Smooth muscle cell (in vitro differentiated cells): ENCODE results near the gene TMTC2. TPM values are rescaled to one million over a fixed set of nuclear protein-coding genes. Genes with fewer than 3 reads are reported as not detected.

Experiments
- DNase-seq: peaks from one replicate; lab custom pipeline; 2025; ENCODE audit not compliant: unreplicated experiment; lab: John Stamatoyannopoulos, UW
- H2AFZ ChIP-seq: fragments of 200-600 bp; sonication (generic); 2 replicates; pipeline ENCODE4 v1.6.0; 2016; ENCODE audit warnings: antibody characterized with exemption, low read depth, mild to moderate bottlenecking
- H3F3A ChIP-seq: fragments of 200-600 bp; sonication (generic); 2 replicates; pipeline ENCODE4 v1.6.0; 2017; ENCODE audit warnings: antibody characterized with exemption, low read depth
- H3K27ac ChIP-seq: fragments of 200-600 bp; sonication (generic); 2 replicates; pipeline ENCODE4 v1.5.1; 2016; ENCODE audit warnings: low read depth, mild to moderate bottlenecking
- H3K27me3 ChIP-seq: fragments of 200-600 bp; sonication (generic); 2 replicates; pipeline ENCODE4 v1.6.1; 2016; ENCODE audit warnings: low read depth, mild to moderate bottlenecking
- H3K36me3 ChIP-seq: fragments of 200-600 bp; sonication (generic); 2 replicates; pipeline ENCODE4 v1.5.1; 2016; ENCODE audit warnings: low read depth
- H3K4me1 ChIP-seq: fragments of 200-600 bp; sonication (generic); 2 replicates; pipeline ENCODE4 v1.5.1; 2016; ENCODE audit warnings: low read depth
- H3K4me2 ChIP-seq: fragments of 200-600 bp; sonication (generic); 2 replicates; pipeline ENCODE4 v1.6.0; 2016; ENCODE audit warnings: mild to moderate bottlenecking
- H3K4me3 ChIP-seq: fragments of 200-600 bp; sonication (generic); 2 replicates; pipeline ENCODE4 v1.5.1; 2016; ENCODE audit warnings: mild to moderate bottlenecking
- H3K79me2 ChIP-seq: fragments of 200-600 bp; sonication (generic); 2 replicates; pipeline ENCODE4 v1.6.0; 2016; ENCODE audit warnings: low read depth, mild to moderate bottlenecking
- H3K9ac ChIP-seq: fragments of 200-600 bp; sonication (generic); 2 replicates; pipeline ENCODE4 v1.6.0; 2016; ENCODE audit warnings: low read depth
- H3K9me3 ChIP-seq: fragments of 200-600 bp; sonication (generic); replicated peaks from 2 replicates; pipeline ENCODE4 v1.5.1; 2016; ENCODE audit warnings: low read depth
- H4K20me1 ChIP-seq: fragments of 200-600 bp; sonication (generic); 2 replicates; pipeline ENCODE4 v1.6.0; 2016; ENCODE audit warnings: low read depth
- CTCF ChIP-seq: fragments of 200-600 bp; sonication (generic); IDR thresholded peaks from 2 replicates; pipeline ENCODE4 v1.5.1; 2017; ENCODE audit warnings: borderline replicate concordance, mild to moderate bottlenecking, antibody characterized with exemption; ENCODE audit not compliant: insufficient read depth, poor library complexity, severe bottlenecking
- WGBS: methylation state at CpG from one replicate; pipeline ENCODE4 v1.1.7; 2016; ENCODE audit warnings: low lambda C conversion rate; 5-methylcytosine and 5-hydroxymethylcytosine counted together
- polyA plus RNA-seq: library from polyadenylated mRNA; unstranded; fragments of >200 nt; fragmentation: Nextera tagmentation; extraction: Ambion mirVana; gene quantifications from 2 replicates; pipeline ENCODE4 v1.2.1, GENCODE V29; 2016
- total RNA-seq: library from RNA; depleted of rRNA; stranded (reverse); fragments of >200 nt; gene quantifications from 2 replicates; pipeline ENCODE4 v1.2.3, GENCODE V29; 2014

TMTC2 gene
- total and polyA plus RNA-seq, 2 experiments from 2014 or later, result 0.71 to 10.6 TPM

GRCh38 chr12:82723093-82723492, 36.4 kb downstream of the TMTC2 start:
- no peaks in the 10 kb centered on the region for H3F3A ChIP-seq
- no peak overlapping the region for H2AFZ ChIP-seq
- no peak for DNase-seq
- no peaks in the 10 kb centered on the region for H3K36me3 ChIP-seq
- no peak overlapping the region for H3K4me2 ChIP-seq
- H3K9ac ChIP-seq, result no peak overlapping the region
- H3K9me3 ChIP-seq, result no peaks in the 10 kb centered on the region
- H3K27me3 ChIP-seq, result no peaks in the 10 kb centered on the region
- no peaks in the 10 kb centered on the region for H4K20me1 ChIP-seq
- H3K79me2 ChIP-seq, result peaks cover 4% of the 10 kb centered on the region
- H3K27ac ChIP-seq, result no peak overlapping the region
- no peaks in the 10 kb centered on the region for H3K4me1 ChIP-seq
- TF ChIP-seq CTCF, result no peak
- no peak overlapping the region for H3K4me3 ChIP-seq
- WGBS, result 80% methylated on average over 4 of the region's 4 CpGs

GRCh38 chr12:82723891-82724290, 37.2 kb downstream of the TMTC2 start:
- Histone ChIP-seq H2AFZ (no peak overlapping the region), H3K36me3 (no peaks in the 10 kb centered on the region), H3K4me1 (no peaks in the 10 kb centered on the region), H3K79me2 (peaks cover 4% of the 10 kb centered on the region), H4K20me1 (no peaks in the 10 kb centered on the region), H3K4me2 (no peak overlapping the region), H3K27me3 (no peaks in the 10 kb centered on the region), H3K9me3 (no peaks in the 10 kb centered on the region), H3K4me3 (no peak overlapping the region), H3K9ac (no peak overlapping the region), H3K27ac (no peak overlapping the region), H3F3A (no peaks in the 10 kb centered on the region)
- no peak for TF ChIP-seq CTCF
- DNase-seq, result no peak
- 60% methylated on average over 2 of the region's 2 CpGs for WGBS

- 100% methylated on average over 1 of the region's 1 CpG for WGBS
- Histone ChIP-seq H3K27me3 (no peaks in the 10 kb centered on the region), H3K27ac (no peak overlapping the region), H4K20me1 (no peaks in the 10 kb centered on the region), H3F3A (no peaks in the 10 kb centered on the region), H3K4me3 (no peak overlapping the region), H2AFZ (no peak overlapping the region), H3K9me3 (no peaks in the 10 kb centered on the region), H3K4me2 (no peak overlapping the region), H3K9ac (no peak overlapping the region), H3K4me1 (no peaks in the 10 kb centered on the region), H3K79me2 (peaks cover 4% of the 10 kb centered on the region), H3K36me3 (no peaks in the 10 kb centered on the region)
- DNase-seq, result no peak
- TF ChIP-seq CTCF, result no peak
These were observed 39.0 kb downstream of the TMTC2 start for GRCh38 chr12:82725741-82726140.

- no peak overlapping the region for H3K4me2 ChIP-seq
- peaks cover 4% of the 10 kb centered on the region for H3K79me2 ChIP-seq
- peaks cover 7% of the 10 kb centered on the region for H3K4me1 ChIP-seq
- H3K9me3 ChIP-seq, result no peaks in the 10 kb centered on the region
- no peaks in the 10 kb centered on the region for H3K36me3 ChIP-seq
- H4K20me1 ChIP-seq, result no peaks in the 10 kb centered on the region
- no peak for TF ChIP-seq CTCF
- no peak overlapping the region for H3K9ac ChIP-seq
- DNase-seq, result no peak
- no peak overlapping the region for H3K4me3 ChIP-seq
- H3K27me3 ChIP-seq, result no peaks in the 10 kb centered on the region
- H3F3A ChIP-seq, result no peaks in the 10 kb centered on the region
- H2AFZ ChIP-seq, result no peak overlapping the region
- WGBS, result 81% methylated on average over 2 of the region's 2 CpGs
- H3K27ac ChIP-seq, result no peak overlapping the region
These were observed 41.2 kb downstream of the TMTC2 start for GRCh38 chr12:82727886-82728285.
